SK-N-SH (cell line): Measurements from ENCODE around the gene ANO2. TPM values are rescaled to one million over a fixed set of nuclear protein-coding genes. Genes with fewer than 3 reads are reported as not detected.

Experiments used
- CTCF ChIA-PET: fragments of 300-600, 350-600 bp; formaldehyde crosslinking; extraction: SDS; loops from one replicate; lab custom pipeline; 2021; lab: Yijun Ruan, JAX
- POLR2A ChIA-PET: fragments of 350-600 bp; sonication (Branson Sonifier 250); formaldehyde crosslinking; extraction: SDS; loops from one replicate; lab custom pipeline; 2020; ENCODE audit warnings: antibody characterized with exemption, inconsistent platforms; lab: Yijun Ruan, JAX
- DNase-seq: peaks from one replicate; pipeline ENCODE4 v3.0.0; 2012
- H2AFZ ChIP-seq: fragments of 200-600 bp; sonication (generic); 2 replicates; pipeline ENCODE4 v1.8.1; 2016; ENCODE audit warnings: antibody characterized with exemption, mild to moderate bottlenecking, low read depth
- H3F3A ChIP-seq: fragments of 200-600 bp; sonication (generic); replicated peaks from 2 replicates; pipeline ENCODE3; 2016; ENCODE audit warnings: antibody characterized with exemption, mild to moderate bottlenecking; ENCODE audit not compliant: insufficient read depth
- H3K27ac ChIP-seq, 2 experiments: fragments of 200-500 bp in 1 of 2; fragments of 200-600 bp in 1 of 2; sonication (Bioruptor generic) in 1 of 2; sonication (generic), shearing (Covaris generic) in 1 of 2; 2 replicates each; pipeline versions ENCODE4 v1.5.1 to v1.6.1; 2014 to 2016; ENCODE audit warnings: low read depth in 2 of 2, inconsistent platforms in 1 of 2, low read length in 1 of 2, mild to moderate bottlenecking in 1 of 2, mixed read lengths in 1 of 2
- H3K27me3 ChIP-seq: fragments of 200-600 bp; sonication (generic), shearing (Covaris generic); 2 replicates; pipeline ENCODE4 v1.6.1; 2016; ENCODE audit warnings: mixed run types; ENCODE audit not compliant: insufficient read depth
- H3K36me3 ChIP-seq, 2 experiments: fragments of 200-500 bp in 1 of 2; fragments of 200-600 bp in 1 of 2; sonication (Bioruptor generic) in 1 of 2; sonication (generic) in 1 of 2; replicated peaks in 1 of 2; 2 replicates each; pipeline versions ENCODE3 to v1.5.1; 2014 to 2016; ENCODE audit warnings: low read length in 1 of 2, mild to moderate bottlenecking in 1 of 2; ENCODE audit not compliant: insufficient read depth in 2 of 2, control insufficient read depth in 1 of 2
- H3K4me1 ChIP-seq, 2 experiments: fragments of 200-500 bp in 1 of 2; fragments of 200-600 bp in 1 of 2; sonication (Bioruptor generic) in 1 of 2; sonication (generic), shearing (Covaris generic) in 1 of 2; 2 replicates each; pipeline versions ENCODE4 v1.5.1 to v1.6.1; 2014 to 2016; ENCODE audit warnings: low read depth in 1 of 2, low read length in 1 of 2, mixed run types in 1 of 2; ENCODE audit not compliant: insufficient read depth in 2 of 2, control insufficient read depth in 1 of 2
- H3K4me2 ChIP-seq: fragments of 200-600 bp; sonication (generic), shearing (Covaris generic); 2 replicates; pipeline ENCODE4 v1.6.1; 2017; ENCODE audit warnings: mixed run types
- H3K4me3 ChIP-seq, 2 experiments: fragments of 200-500 bp in 1 of 2; fragments of 200-600 bp in 1 of 2; sonication (Bioruptor generic) in 1 of 2; sonication (generic), shearing (Covaris generic) in 1 of 2; 2 replicates each; pipeline versions ENCODE4 v1.5.1 to v1.8.1; 2014 to 2016; ENCODE audit warnings: low read depth in 2 of 2, inconsistent platforms in 1 of 2, low read length in 1 of 2, mild to moderate bottlenecking in 1 of 2, mixed read lengths in 1 of 2, moderate library complexity in 1 of 2
- H3K79me2 ChIP-seq: fragments of 200-600 bp; sonication (generic); 2 replicates; pipeline ENCODE4 v1.8.1; 2017; ENCODE audit warnings: mild to moderate bottlenecking; ENCODE audit not compliant: insufficient read depth
- H3K9ac ChIP-seq: fragments of 200-600 bp; sonication (generic); 2 replicates; pipeline ENCODE4 v1.6.1; 2017; ENCODE audit warnings: mixed run types
- H3K9me2 ChIP-seq: fragments of 200-600 bp; sonication (generic); 2 replicates; pipeline ENCODE4 v1.6.1; 2017; ENCODE audit warnings: mixed run types
- H3K9me3 ChIP-seq: fragments of 200-600 bp; sonication (generic); 2 replicates; pipeline ENCODE4 v1.6.1; 2017; ENCODE audit warnings: mixed run types, mild to moderate bottlenecking, moderate library complexity
- H4K20me1 ChIP-seq: fragments of 200-600 bp; sonication (generic); 2 replicates; pipeline ENCODE4 v1.6.1; 2017; ENCODE audit warnings: mild to moderate bottlenecking, mixed run types; ENCODE audit not compliant: insufficient read depth
- CHD2 ChIP-seq: fragments of 150-350 bp; IDR thresholded peaks from 2 replicates; pipeline ENCODE4 v1.6.1; 2018; ENCODE audit warnings: low read length; ENCODE audit not compliant: partially characterized antibody
- ELF1 ChIP-seq: IDR thresholded peaks from 2 replicates; pipeline ENCODE4 v1.4.0; 2012
- FOXJ3 ChIP-seq: sonication (generic); formaldehyde crosslinking; IDR thresholded peaks from 2 replicates; pipeline ENCODE4 v1.5.1; 2020; ENCODE audit warnings: mild to moderate bottlenecking, missing genetic modification reagents
- FOXM1 ChIP-seq: IDR thresholded peaks from 2 replicates; pipeline ENCODE4 v1.4.0; 2012; ENCODE audit warnings: low read depth, mild to moderate bottlenecking
- MEF2A ChIP-seq: IDR thresholded peaks from 2 replicates; pipeline ENCODE4 v1.4.0; 2012; ENCODE audit warnings: low read depth, borderline replicate concordance
- MXI1 ChIP-seq: IDR thresholded peaks from 2 replicates; pipeline ENCODE4 v1.6.1; 2012; ENCODE audit warnings: mild to moderate bottlenecking, low read depth, low read length, improper control_type of control experiment
- NRF1 ChIP-seq: IDR thresholded peaks from 2 replicates; pipeline ENCODE4 v1.6.1; 2012; ENCODE audit warnings: low read depth, mild to moderate bottlenecking, low read length
- POLR2AphosphoS5 ChIP-seq: IDR thresholded peaks from 2 replicates; pipeline ENCODE4 v1.6.1; 2012; ENCODE audit warnings: low read depth, low read length
- RCOR1 ChIP-seq: fragments of 150-350 bp; IDR thresholded peaks from 2 replicates; pipeline ENCODE4 v1.6.1; 2017; ENCODE audit warnings: antibody characterized with exemption, low read length
- RXRA ChIP-seq: IDR thresholded peaks from 2 replicates; pipeline ENCODE4 v1.4.0; 2012; ENCODE audit warnings: low read depth, mild to moderate bottlenecking, borderline replicate concordance
- SIN3A ChIP-seq: IDR thresholded peaks from 2 replicates; pipeline ENCODE4 v1.6.1; 2012; ENCODE audit warnings: low read depth, mild to moderate bottlenecking, low read length, moderate library complexity, borderline replicate concordance
- SMC3 ChIP-seq: IDR thresholded peaks from 2 replicates; pipeline ENCODE4 v1.6.1; 2012; ENCODE audit warnings: low read depth, low read length, improper control_type of control experiment
- TAF1 ChIP-seq: IDR thresholded peaks from 2 replicates; pipeline ENCODE4 v1.6.1; 2012; ENCODE audit warnings: low read depth, mild to moderate bottlenecking, low read length, moderate library complexity, borderline replicate concordance
- TCF12 ChIP-seq: IDR thresholded peaks from 2 replicates; pipeline ENCODE4 v1.4.0; 2012
- WGBS: methylation state at CpG from one replicate; pipeline ENCODE4 v1.1.6; 2017; ENCODE audit warnings: low lambda C conversion rate; 5-methylcytosine and 5-hydroxymethylcytosine counted together
- polyA plus RNA-seq, 3 experiments: library from polyadenylated mRNA; depleted of rRNA; stranded (reverse); fragments of >200 nt; gene quantifications; 2 replicates each; pipeline ENCODE4 v1.2.3, GENCODE V29; 2012
- TF ChIP-seq, protein P1 (sequence below): fragments of 150-350 bp; IDR thresholded peaks from 2 replicates; pipeline ENCODE4 v1.6.1; 2016; ENCODE audit warnings: mild to moderate bottlenecking, low read depth, low read length
- TF ChIP-seq, protein P2 (sequence below): IDR thresholded peaks from 2 replicates; pipeline ENCODE4 v1.4.0; 2012; ENCODE audit warnings: low read depth, borderline replicate concordance
- TF ChIP-seq, protein P3 (sequence below): IDR thresholded peaks from 2 replicates; pipeline ENCODE4 v1.4.0; 2012; ENCODE audit warnings: low read depth, borderline replicate concordance

Gene ANO2
- polyA plus RNA-seq, 1 of the 3 experiments (the other 2 are of a cell fraction) = not detected

DNA sequence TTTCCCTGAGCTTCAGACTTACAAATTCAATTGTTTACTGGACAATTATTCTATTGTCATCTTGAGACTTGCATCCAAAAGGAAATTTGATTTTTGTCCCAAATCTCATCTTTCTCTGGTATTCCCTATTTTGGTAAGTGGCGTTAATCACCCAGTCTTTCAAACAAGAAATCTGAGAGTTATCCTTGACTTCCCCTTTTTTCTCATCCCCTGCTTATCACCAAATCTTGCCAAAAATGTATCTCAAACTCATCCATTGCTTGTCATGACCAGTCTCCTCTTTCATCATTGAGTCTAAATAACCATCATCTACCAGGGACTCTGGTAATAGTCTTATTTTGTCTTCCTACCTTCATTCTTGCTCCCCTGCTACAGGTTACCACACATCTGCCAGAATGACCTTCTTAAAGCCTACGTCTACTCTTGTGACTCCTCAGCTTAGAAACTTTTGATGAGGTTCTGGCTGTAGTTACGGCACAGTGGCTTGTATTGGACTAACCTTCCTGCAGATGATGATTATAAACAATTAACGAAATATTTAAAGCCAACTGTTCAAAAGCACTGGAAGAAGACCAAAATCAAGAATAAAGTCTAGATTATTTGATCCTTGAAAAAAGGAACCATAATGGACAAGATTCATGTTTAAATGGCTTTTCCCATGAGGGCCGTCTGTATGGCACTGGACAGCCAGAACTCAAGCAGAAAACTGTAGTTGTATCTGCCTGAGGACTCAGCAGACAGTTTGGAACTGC lies 9.0 kb upstream of the ANO2 start:
- CTCF ChIA-PET = interaction anchor here (1.0 kb wide), 2 partner anchors 11 to 16 kb away, joined by 3 read pairs; no protein-coding TSS in a partner anchor
- no peak overlapping the region for H3K27ac ChIP-seq
- POLR2A ChIA-PET = no interaction called here

DNA sequence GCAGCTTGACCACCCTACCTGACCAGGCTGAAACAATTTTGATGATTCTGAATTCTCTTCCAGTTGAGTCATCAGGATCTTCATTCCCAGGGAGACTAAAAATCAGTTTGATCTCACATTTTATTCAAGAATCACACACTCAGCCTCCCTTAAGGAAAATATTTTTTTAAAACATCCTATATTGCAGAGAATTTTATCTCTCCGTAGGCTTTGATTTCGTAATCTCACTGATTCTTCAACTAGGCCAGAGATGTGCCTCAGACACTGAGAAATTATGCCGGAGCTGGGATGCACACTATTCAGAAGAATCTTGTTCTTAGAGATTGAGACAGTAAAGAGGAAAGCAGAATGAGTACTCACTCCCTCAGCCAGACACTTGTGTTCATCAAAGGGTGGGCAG lies 7.0 kb upstream of the ANO2 start:
- POLR2A ChIA-PET = no interaction called here
- Histone ChIP-seq H3K9me2 (no peaks in the 10 kb centered on the region), H3F3A (no peaks in the 10 kb centered on the region), H3K27me3 (peaks cover 41% of the 10 kb centered on the region; the same call in 1 of the 2 replicates), H3K4me3 (no peak overlapping the region), H3K9me3 (no peaks in the 10 kb centered on the region), H3K36me3 (no peaks in the 10 kb centered on the region), H2AFZ (no peak overlapping the region), H3K27ac (no peak overlapping the region), H3K4me1 (no peaks in the 10 kb centered on the region), H3K4me2 (no peak overlapping the region), H3K79me2 (no peaks in the 10 kb centered on the region), H4K20me1 (no peaks in the 10 kb centered on the region), H3K9ac (no peak overlapping the region)
- CTCF ChIA-PET = interaction anchor here (0.8 to 1.4 kb wide), 2 partner anchors 14 to 88 kb away, joined by 3 read pairs; no protein-coding TSS in a partner anchor
- DNase-seq = no peak
- TF ChIP-seq, protein P1, sequence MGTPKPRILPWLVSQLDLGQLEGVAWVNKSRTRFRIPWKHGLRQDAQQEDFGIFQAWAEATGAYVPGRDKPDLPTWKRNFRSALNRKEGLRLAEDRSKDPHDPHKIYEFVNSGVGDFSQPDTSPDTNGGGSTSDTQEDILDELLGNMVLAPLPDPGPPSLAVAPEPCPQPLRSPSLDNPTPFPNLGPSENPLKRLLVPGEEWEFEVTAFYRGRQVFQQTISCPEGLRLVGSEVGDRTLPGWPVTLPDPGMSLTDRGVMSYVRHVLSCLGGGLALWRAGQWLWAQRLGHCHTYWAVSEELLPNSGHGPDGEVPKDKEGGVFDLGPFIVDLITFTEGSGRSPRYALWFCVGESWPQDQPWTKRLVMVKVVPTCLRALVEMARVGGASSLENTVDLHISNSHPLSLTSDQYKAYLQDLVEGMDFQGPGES = no peak
- TF ChIP-seq, protein P2, sequence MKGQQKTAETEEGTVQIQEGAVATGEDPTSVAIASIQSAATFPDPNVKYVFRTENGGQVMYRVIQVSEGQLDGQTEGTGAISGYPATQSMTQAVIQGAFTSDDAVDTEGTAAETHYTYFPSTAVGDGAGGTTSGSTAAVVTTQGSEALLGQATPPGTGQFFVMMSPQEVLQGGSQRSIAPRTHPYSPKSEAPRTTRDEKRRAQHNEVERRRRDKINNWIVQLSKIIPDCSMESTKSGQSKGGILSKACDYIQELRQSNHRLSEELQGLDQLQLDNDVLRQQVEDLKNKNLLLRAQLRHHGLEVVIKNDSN = no peak
- no peak for TF ChIP-seq RXRA
- TF ChIP-seq TAF1 = no peak
- TF ChIP-seq SMC3 = no peak
- TF ChIP-seq, protein P3, sequence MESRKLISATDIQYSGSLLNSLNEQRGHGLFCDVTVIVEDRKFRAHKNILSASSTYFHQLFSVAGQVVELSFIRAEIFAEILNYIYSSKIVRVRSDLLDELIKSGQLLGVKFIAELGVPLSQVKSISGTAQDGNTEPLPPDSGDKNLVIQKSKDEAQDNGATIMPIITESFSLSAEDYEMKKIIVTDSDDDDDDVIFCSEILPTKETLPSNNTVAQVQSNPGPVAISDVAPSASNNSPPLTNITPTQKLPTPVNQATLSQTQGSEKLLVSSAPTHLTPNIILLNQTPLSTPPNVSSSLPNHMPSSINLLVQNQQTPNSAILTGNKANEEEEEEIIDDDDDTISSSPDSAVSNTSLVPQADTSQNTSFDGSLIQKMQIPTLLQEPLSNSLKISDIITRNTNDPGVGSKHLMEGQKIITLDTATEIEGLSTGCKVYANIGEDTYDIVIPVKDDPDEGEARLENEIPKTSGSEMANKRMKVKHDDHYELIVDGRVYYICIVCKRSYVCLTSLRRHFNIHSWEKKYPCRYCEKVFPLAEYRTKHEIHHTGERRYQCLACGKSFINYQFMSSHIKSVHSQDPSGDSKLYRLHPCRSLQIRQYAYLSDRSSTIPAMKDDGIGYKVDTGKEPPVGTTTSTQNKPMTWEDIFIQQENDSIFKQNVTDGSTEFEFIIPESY = no peak
- TF ChIP-seq FOXM1 = no peak
- TF ChIP-seq TCF12 = no peak
- TF ChIP-seq SIN3A = no peak
- no peak for TF ChIP-seq MEF2A
- TF ChIP-seq FOXJ3 (CRISPR knock-in tag) = no peak
- TF ChIP-seq MXI1 = no peak
- WGBS = 32% methylated on average over 3 of the region's 3 CpGs

More for the DNA sequence above, 9.0 kb upstream of the ANO2 start:
- H3F3A ChIP-seq = no peaks in the 10 kb centered on the region
- no peaks in the 10 kb centered on the region for H4K20me1 ChIP-seq
- no peak overlapping the region for H3K4me3 ChIP-seq
- WGBS = 27% methylated on average over 5 of the region's 5 CpGs
- H3K9ac ChIP-seq = no peak overlapping the region
- no peaks in the 10 kb centered on the region for H3K79me2 ChIP-seq
- no peak overlapping the region for H2AFZ ChIP-seq
- peaks cover 35% of the 10 kb centered on the region; the same call in 1 of the 2 replicates for H3K27me3 ChIP-seq
- DNase-seq = no peak
- 0 out of 2 replicates have a peak, but pooled peaks cover 5% of the 10 kb centered on the region for H3K9me3 ChIP-seq
- H3K4me2 ChIP-seq = no peak overlapping the region
- no peak for TF ChIP-seq POLR2AphosphoS5
- TF ChIP-seq SMC3 = no peak
- no peak for TF ChIP-seq TAF1
- TF ChIP-seq, protein P3 = no peak
- TF ChIP-seq CHD2 = no peak
- TF ChIP-seq RCOR1 = no peak
- no peak for TF ChIP-seq NRF1
- TF ChIP-seq ELF1 = no peak
- TF ChIP-seq, protein P2 = no peak
- H3K9me2 ChIP-seq = no peaks in the 10 kb centered on the region
- no peaks in the 10 kb centered on the region for H3K36me3 ChIP-seq
- H3K4me1 ChIP-seq = no peaks in the 10 kb centered on the region
